D341Med (cell line): ENCODE measurements around the gene PIP5K1C.
"Not testable (repeated sequence)": the region's sequence is repeated elsewhere in the genome, so short reads cannot be mapped to it uniquely, and the experiment has no call there.

Experiments used
- DNase-seq: peaks from one replicate; pipeline ENCODE4 v3.0.0; 2012; ENCODE audit warnings: low spot score

The PIP5K1C gene

DNA sequence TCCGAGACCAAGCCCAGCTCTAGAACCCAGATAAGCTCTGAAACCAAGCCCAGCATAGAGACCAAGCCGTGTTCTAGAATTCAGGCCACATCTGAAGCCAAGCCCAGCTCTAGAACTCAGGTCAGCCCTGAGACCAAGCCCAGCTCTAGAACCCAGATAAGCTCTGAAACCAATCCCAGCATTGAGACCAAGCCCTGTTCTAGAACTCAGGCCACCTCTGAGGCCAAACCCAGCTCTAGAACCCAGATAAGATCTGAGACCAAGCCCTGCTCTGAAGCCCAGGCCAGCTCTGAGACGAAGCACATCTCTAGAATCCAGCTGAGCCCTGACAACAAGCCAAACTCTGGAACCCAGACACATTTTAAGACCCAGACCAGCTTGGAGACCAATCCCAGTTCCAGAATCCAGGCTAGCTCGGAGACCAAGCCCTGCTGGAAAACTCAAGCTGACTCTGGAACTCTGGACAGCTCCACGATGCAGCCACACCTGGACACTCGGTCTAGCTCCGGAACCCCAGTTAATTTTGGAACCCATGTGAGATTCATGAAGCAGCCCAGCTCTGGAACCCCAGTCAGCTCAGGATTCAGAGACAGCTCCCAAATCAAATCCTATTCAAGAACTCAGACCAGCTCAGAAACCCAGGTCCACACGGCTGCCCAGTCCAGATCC is 109.1 kb downstream of the PIP5K1C start:
- DNase-seq, result no peak

DNA sequence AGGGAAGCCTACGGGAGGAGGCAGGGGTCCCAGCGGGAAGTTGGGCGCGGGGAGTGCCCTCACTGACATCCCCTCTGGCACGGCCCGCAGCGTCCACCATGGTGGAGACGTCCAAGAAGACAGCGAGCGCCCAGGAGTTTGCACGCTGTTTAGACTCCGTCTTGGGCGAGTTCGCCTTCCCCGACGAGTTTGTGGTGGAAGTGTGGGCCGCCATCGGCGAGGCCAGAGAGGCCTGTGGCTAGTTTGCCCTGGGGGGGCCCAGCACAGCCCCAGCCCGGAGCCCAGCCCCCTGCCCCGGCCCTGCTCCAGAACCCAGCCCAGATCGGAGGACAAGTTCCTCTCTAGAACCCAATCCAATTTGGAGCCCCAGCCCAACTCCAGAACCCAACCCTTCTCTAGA is 110.3 kb downstream of the PIP5K1C start:
- DNase-seq, result no peak

DNA sequence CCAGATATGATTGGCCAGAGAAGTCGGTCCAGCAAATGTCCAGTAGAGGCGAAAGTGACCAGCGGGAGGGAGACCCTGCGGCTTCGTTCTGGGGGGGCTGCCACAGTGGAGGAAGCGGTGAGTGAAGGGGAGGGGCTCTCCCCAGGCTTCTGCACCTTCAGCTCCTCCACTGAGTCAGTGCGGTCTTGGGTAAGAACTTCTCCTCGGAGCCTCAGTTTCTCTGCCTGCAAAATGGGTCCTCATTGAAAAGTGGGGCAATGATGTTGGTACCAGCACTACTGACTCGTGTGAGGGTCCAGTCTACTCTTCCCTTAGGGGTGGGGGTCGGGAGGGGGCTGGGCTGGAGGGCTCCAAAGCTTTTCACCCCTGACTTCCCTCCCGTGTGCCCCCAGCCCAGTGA is 110.8 kb downstream of the PIP5K1C start:
- no peak for DNase-seq

DNA sequence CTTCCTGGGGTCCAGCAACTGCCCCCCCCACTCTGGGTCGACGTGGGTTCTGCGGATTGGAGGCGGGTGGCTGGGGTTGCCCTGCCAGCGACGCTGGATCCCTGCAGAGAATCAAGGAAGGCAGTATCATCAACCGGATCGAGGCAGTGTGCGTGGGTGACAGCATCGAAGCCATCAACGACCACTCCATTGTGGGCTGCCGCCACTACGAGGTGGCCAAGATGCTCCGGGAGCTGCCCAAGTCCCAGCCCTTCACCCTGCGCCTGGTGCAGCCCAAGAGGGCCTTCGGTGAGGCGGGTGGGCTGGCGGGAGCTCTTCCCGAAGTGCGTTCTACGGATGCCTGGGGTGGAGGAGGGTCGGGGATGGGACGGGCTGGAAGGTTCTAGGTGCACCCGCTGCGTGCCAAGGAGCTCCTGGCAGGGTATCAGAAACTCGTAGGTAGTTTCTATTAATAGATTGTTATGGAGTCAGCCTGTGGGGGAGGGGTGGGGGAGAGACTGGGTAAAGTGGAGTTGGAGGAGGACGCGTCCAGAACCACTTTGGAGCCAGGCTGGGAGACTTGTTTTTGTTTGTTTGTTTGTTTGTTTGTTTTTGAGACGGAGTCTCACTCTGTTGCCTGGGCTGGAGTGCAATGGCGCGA is 113.4 kb downstream of the PIP5K1C start:
- DNase-seq, result peak; percentile 53

DNA sequence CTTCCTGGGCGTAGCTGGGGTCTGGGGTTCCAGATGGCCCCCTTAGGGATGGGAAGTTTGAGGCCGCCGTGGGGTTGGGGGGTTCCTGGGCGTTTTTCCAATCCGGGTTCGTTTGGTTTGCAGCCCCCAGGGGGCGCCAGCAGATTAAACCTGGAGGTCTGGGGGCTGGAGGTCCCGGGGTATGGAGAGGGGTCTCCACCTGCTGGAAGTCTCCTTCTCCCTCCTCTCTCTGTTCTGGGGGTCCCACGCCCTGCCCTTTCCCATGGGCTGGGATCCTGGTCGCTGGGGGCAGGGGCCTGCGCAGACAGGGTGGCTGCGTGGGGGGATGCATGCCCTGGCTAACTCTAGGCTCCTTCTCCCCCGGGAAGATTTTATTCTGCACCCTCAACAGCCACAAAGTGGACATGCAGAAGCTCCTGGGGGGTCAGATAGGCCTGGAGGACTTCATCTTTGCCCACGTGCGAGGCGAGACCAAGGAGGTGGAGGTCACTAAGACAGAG is 114.1 kb downstream of the PIP5K1C start:
- peak; percentile 82 for DNase-seq

DNA sequence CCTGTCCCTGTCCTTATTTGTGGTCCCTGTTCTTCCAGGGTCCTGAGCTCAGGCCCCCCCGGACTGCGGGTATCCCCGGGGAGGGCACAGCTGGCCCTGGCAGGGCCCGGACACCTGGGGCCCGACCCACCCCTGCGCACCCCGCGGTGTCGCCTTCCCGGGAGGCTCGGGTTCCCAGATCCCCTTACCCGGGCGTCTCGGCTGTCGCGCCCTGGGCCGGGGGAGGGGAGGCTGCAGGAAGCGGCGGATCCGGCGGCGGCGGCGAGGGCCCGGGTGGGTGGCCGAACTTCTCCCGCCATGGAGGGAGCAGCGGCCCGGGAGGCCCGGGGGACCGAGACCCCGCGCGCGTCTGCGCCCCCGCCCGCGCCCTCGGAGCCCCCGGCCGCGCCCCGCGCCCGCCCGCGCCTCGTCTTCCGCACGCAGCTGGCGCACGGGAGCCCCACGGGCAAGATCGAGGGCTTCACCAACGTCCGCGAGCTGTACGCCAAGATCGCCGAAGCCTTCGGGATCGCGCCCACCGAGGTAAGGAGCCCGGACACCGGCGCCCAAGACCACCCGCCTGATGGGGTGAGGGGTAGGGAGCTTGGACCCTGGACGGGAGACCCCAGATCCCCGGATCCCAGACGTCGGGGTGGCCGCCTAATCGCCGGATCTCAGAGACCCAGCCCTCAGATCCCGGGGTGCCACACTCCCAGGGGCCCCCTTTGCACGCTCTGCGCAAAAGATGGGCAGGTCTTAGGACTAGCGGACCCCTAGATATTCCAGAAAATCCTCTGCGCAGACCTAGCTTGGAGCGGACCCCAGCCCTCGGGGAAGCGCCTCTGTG is 114.8 kb downstream of the PIP5K1C start, which contains the start of gene GIPC3:
Gene GIPC3 (plus strand): TSS at position 178 of the 826 bp plus-strand sequence. CDS start 120 bp downstream, at position 298.
- peak; percentile 65 for DNase-seq

DNA sequence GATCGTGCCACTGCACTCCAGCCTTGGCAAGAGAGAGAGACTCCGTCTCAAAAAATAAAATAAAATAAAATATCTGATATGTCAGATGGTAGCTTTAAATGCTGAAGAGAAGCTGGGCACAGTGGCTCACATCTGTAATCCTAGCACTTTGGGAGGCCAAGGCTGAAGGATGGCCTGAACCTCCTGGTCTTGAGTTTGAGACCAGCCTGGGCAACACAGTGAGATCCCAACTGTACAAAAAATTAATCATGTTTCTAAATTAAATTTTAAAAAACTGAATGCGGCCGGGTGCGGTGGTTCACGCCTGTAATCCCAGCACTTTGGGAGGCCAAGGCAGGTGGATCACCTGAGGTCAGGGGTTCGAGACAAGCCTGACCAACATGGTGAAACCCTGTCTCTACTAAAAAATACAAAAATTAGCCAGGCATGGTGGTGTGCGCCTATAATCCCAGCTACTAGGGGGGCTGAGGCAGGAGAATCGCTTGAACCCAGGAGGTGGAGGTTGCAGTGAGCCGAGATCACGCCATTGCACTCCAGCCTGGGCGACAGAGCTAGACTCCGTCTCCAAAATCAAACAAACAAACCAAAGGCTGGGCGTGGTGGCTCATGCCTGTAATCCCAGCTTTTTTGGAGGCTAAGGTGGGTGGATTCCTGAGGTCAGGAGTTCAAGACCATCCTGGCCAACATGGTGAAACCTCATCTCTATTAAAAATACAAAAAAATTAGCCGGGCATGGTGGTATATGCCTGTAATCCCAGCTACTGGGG is 116.0 kb downstream of the PIP5K1C start:
- DNase-seq, result not testable (repeated sequence)

DNA sequence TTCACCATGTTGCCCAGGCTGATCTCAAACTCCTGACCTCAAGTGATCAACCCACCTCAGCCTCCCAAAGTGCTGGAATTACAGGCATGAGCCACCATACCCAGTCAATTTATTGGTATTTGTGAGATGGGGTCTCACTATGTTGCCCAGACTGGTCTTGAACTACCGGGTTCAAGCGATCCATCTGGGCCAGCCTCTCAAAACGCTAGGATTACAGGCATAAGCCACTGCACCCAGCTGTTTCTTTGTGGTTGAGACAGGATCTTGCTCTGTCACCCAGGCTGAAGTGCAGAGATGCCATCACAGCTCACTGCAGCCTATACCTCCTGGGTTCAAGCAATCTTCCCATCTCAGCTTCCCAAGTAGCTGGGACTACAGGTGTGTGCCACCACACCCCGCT is 118.5 kb downstream of the PIP5K1C start:
- DNase-seq, result not testable (repeated sequence)
